GM21737 (cell line): ENCODE results near the gene NUP160.
"Not testable (repeated sequence)": the region's sequence is repeated elsewhere in the genome, so short reads cannot be mapped to it uniquely, and the experiment has no call there.

Experiments
- ATAC-seq: cut with Tn5 transposase; IDR thresholded peaks from one replicate; pipeline ENCODE4 v1.9.1; 2021; ENCODE audit warnings: mild to moderate bottlenecking, moderate library complexity; ENCODE audit not compliant: unreplicated experiment

The NUP160 gene, protein sequence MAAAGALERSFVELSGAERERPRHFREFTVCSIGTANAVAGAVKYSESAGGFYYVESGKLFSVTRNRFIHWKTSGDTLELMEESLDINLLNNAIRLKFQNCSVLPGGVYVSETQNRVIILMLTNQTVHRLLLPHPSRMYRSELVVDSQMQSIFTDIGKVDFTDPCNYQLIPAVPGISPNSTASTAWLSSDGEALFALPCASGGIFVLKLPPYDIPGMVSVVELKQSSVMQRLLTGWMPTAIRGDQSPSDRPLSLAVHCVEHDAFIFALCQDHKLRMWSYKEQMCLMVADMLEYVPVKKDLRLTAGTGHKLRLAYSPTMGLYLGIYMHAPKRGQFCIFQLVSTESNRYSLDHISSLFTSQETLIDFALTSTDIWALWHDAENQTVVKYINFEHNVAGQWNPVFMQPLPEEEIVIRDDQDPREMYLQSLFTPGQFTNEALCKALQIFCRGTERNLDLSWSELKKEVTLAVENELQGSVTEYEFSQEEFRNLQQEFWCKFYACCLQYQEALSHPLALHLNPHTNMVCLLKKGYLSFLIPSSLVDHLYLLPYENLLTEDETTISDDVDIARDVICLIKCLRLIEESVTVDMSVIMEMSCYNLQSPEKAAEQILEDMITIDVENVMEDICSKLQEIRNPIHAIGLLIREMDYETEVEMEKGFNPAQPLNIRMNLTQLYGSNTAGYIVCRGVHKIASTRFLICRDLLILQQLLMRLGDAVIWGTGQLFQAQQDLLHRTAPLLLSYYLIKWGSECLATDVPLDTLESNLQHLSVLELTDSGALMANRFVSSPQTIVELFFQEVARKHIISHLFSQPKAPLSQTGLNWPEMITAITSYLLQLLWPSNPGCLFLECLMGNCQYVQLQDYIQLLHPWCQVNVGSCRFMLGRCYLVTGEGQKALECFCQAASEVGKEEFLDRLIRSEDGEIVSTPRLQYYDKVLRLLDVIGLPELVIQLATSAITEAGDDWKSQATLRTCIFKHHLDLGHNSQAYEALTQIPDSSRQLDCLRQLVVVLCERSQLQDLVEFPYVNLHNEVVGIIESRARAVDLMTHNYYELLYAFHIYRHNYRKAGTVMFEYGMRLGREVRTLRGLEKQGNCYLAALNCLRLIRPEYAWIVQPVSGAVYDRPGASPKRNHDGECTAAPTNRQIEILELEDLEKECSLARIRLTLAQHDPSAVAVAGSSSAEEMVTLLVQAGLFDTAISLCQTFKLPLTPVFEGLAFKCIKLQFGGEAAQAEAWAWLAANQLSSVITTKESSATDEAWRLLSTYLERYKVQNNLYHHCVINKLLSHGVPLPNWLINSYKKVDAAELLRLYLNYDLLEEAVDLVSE (N-terminal part only)

GRCh38 chr11:47847892-47848699, at the start of gene NUP160:
Gene NUP160 (minus strand): TSS chr11:47848350. CDS start chr11:47848318, 32 bp downstream.
- ATAC-seq, result peak; percentile 72

DNA sequence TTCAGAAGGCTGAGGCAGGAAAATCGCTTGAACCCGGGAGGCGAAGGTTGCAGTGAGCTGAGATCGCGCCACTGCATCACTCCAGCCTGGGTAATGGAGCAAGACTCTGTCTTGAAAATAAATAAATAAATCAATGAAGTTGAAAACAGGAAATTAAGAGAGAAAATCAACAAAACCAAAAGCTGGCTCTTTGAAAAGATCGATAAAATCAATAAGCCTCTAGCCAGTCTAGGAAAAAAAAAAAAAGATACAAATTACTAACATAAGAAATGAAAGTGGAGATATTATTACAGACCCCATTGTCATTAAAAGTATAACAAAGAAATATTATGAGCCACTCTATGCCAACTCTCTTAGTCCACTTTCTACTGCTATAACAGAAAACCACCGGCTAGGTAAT, 48.0 kb upstream of the NUP160 start:
- no peak for ATAC-seq

- ATAC-seq, result no peak
Observed at GRCh38 chr11:47895035-47895434, 46.9 kb upstream of the NUP160 start.

DNA sequence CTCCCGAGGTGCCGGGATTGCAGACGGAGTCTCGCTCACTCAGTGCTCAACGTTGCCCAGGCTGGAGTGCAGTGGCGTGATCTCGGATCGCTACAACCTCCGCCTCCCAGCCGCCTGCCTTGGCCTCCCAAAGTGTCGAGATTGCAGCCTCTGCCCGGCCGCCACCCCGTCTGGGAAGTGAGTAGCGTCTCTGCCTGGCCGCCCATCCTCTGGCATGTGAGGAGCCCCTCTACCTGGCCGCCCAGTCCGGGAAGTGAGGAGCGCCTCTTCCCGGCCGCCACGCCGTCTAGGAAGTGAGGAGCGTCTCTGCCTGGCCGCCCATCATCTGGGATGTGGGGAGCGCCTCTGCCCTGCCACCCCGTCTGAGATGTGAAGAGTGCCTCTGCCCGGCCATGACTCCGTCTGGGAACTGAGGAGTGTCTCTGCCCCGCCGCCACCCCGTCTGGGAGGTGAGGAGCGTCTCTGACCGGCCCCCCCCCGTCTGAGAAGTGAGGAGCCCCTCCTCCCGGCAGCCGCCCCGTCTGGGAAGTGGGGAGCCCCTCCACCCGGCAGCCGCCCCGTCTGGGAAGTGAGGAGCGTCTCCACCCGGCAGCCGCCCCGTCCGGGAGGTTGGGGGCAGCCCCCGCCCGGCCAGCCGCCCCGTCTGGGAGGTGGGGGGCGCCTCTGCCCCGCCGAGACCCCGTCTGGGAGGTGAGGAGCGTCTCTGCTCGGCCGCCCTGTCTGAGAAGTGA, 44.6 kb upstream of the NUP160 start:
- not testable (repeated sequence) for ATAC-seq

- no peak for ATAC-seq
Observed at GRCh38 chr11:47891886-47892285, 43.7 kb upstream of the NUP160 start.

- no peak for ATAC-seq
Observed at GRCh38 chr11:47889714-47890441, 41.7 kb upstream of the NUP160 start.

GRCh38 chr11:47887910-47888569, 39.9 kb upstream of the NUP160 start:
- no peak for ATAC-seq

- ATAC-seq, result no peak
Observed at GRCh38 chr11:47886096-47886495, 37.9 kb upstream of the NUP160 start.

DNA sequence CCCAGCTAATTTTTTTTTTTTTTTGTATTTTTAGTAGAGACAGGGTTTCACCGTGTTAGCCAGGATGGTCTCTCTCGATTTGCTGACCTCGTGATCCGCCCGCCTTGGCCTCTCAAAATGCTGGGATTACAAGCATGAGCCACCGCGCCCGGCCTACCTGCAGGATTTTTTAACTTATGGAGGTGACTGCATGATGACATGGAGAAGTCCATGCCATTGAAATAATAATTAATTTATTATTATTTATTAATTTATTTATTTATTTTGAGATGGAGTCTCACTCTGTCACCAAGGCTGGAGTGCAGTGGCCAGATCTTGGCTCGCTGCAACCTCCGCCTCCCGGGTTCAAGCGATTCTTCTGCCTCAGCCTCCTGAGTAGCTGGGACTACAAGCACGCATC, 34.3 kb upstream of the NUP160 start:
- not testable (repeated sequence) for ATAC-seq

GRCh38 chr11:47881145-47881544, 33.0 kb upstream of the NUP160 start:
- ATAC-seq, result no peak

- no peak for ATAC-seq
Observed at GRCh38 chr11:47879259-47880158, 31.4 kb upstream of the NUP160 start.

GRCh38 chr11:47875858-47876257, 27.7 kb upstream of the NUP160 start:
- ATAC-seq, result not testable (repeated sequence)

- no peak for ATAC-seq
Observed at GRCh38 chr11:47870404-47870803, 22.3 kb upstream of the NUP160 start.

- no peak for ATAC-seq
Observed at GRCh38 chr11:47869544-47870393, 21.6 kb upstream of the NUP160 start.

DNA sequence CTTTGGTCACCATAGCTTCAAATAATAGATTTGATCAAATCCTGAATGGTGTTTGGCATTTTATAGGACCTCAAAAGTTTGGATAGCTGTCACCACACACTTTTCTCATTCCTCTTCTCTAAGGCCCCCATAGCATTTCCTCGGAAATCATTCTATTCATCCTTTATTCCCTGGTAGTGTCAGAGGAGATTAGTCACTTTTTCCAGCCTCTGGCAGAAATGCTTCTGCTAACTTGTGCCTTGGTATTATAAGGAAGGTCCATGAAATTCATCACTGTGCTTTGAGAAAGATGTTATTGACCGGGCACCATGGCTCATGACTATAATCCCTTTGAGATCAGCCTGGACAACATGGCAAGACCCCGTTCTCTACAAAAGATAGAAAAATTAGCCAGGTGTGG, 19.7 kb upstream of the NUP160 start:
- ATAC-seq, result no peak

DNA sequence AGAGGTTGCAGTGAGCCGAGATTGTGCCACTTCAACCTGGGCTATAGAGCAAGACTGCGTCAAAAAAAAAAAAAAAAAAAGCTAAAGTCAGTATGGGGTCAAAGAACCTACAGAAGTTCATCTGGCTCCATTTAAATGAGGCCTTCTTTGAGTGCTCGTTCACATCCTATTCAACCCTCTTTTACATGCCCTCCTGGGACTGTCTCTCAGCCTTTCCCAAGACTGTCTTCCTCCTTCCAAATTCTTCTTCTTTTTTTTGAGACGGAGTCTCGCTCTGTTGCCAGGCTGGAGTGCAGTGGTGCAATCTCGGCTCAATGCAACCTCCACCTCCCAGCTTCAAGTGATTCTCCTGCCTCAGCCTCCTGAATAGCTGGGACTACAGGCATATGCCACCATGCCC, 18.7 kb upstream of the NUP160 start:
- not testable (repeated sequence) for ATAC-seq
